22Rv1 (cell line): ENCODE data around the gene CRB3.

Experiments
- H3K27ac ChIP-seq: fragments of 450-650 bp; 2 replicates; pipeline ENCODE4 v1.5.1; 2017
- CTCF ChIP-seq: fragments of 450-650 bp; IDR thresholded peaks from 2 replicates; pipeline ENCODE4 v1.5.1; 2017; ENCODE audit warnings: mild to moderate bottlenecking
- ZFX ChIP-seq: fragments of 450-650 bp; IDR thresholded peaks from 2 replicates; pipeline ENCODE4 v1.6.1; 2017; ENCODE audit warnings: antibody characterized with exemption, borderline replicate concordance

Gene CRB3

GRCh38 chr19:6443986-6444385, 20.1 kb upstream of the CRB3 start:
- no peak overlapping the region for H3K27ac ChIP-seq
- TF ChIP-seq ZFX: no peak
- TF ChIP-seq CTCF: no peak

GRCh38 chr19:6446452-6446851, 17.6 kb upstream of the CRB3 start:
- no peak overlapping the region for H3K27ac ChIP-seq
- TF ChIP-seq CTCF (no peak), ZFX (no peak)

GRCh38 chr19:6448045-6448444, 16.0 kb upstream of the CRB3 start:
- no peak overlapping the region for H3K27ac ChIP-seq
- no peak for TF ChIP-seq ZFX
- no peak for TF ChIP-seq CTCF

- TF ChIP-seq CTCF (no peak), ZFX (no peak)
- H3K27ac ChIP-seq: no peak overlapping the region
Observed at GRCh38 chr19:6450166-6450565, 13.9 kb upstream of the CRB3 start.

- no peak for TF ChIP-seq CTCF
- no peak for TF ChIP-seq ZFX
- no peak overlapping the region for H3K27ac ChIP-seq
Observed at GRCh38 chr19:6451583-6452222, 12.4 kb upstream of the CRB3 start.

- TF ChIP-seq CTCF: no peak
- TF ChIP-seq ZFX: no peak
- no peak overlapping the region for H3K27ac ChIP-seq
Observed at GRCh38 chr19:6452223-6452614, 11.9 kb upstream of the CRB3 start.

- TF ChIP-seq ZFX (no peak), CTCF (no peak)
- H3K27ac ChIP-seq: no peak overlapping the region
Observed at GRCh38 chr19:6452899-6453298, 11.2 kb upstream of the CRB3 start.
